LNCAP (cell line): ENCODE measurements around the gene LTF.

ENCODE experiments used
- TF ChIP-seq, protein P1 (sequence below): fragments of 450-650 bp; IDR thresholded peaks from 2 replicates; pipeline ENCODE4 v1.5.1; 2017; ENCODE audit warnings: mild to moderate bottlenecking

Gene LTF

GRCh38 chr3:46423588-46423987 lies 41.1 kb downstream of the LTF start:
- TF ChIP-seq, protein P1, sequence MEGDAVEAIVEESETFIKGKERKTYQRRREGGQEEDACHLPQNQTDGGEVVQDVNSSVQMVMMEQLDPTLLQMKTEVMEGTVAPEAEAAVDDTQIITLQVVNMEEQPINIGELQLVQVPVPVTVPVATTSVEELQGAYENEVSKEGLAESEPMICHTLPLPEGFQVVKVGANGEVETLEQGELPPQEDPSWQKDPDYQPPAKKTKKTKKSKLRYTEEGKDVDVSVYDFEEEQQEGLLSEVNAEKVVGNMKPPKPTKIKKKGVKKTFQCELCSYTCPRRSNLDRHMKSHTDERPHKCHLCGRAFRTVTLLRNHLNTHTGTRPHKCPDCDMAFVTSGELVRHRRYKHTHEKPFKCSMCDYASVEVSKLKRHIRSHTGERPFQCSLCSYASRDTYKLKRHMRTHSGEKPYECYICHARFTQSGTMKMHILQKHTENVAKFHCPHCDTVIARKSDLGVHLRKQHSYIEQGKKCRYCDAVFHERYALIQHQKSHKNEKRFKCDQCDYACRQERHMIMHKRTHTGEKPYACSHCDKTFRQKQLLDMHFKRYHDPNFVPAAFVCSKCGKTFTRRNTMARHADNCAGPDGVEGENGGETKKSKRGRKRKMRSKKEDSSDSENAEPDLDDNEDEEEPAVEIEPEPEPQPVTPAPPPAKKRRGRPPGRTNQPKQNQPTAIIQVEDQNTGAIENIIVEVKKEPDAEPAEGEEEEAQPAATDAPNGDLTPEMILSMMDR: no peak

DNA sequence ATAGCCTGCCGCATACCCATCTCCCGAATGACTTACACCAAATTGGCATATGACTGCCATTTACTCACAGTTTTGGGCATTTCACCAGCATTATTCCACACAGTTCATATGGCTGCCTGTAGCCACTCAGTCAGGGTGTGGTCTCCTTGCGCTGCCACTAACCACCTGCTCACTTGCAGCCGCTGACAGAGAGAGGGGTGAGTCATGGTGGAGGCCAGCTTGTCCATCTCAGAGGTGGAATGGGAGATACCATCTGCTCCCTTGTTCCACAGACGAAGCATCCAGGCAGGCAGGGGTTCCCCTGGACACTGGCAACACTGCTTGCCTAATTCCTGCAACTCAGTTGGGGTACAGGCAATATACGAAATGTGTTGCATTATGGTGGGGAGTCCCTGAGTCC lies 42.1 kb downstream of the LTF start:
- TF ChIP-seq, protein P1: no peak

- TF ChIP-seq, protein P1: no peak
Observed at GRCh38 chr3:46420931-46421330, 43.8 kb downstream of the LTF start.

GRCh38 chr3:46419816-46420215 lies 44.9 kb downstream of the LTF start:
- TF ChIP-seq, protein P1: no peak

- TF ChIP-seq, protein P1: no peak
Observed at GRCh38 chr3:46417841-46418611, 46.7 kb downstream of the LTF start.

DNA sequence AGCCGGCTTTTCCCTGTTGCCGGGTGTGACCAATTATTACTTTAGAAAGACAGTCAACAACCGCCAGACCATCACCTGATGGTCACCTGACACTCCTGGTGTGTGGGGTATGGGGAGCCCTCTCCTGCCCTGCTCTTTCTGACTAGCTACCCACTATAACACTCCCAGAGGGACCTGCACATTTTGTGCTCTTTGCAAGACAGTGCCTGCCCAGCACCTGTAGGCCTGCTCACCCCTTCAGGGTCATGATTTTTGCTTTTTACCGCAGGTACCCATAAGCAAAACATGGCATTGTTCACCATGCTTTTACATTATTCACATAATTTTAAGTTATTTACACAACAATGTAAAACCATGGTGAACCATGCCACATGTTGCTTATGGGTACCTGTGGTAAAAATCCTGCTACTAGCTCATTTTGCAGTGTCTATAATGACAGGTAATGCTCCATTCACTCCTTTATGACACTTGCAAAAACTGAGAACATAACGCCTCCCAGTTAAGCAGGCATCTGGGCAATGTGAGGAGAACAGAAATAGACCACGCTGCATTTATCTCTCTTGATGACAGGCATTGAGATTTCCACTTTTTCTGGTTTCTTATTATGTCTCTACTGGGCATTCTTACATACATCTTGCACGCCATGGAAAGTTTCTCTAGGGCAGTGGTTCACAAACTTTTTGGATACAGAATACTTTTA lies 47.7 kb downstream of the LTF start:
- TF ChIP-seq, protein P1: no peak

DNA sequence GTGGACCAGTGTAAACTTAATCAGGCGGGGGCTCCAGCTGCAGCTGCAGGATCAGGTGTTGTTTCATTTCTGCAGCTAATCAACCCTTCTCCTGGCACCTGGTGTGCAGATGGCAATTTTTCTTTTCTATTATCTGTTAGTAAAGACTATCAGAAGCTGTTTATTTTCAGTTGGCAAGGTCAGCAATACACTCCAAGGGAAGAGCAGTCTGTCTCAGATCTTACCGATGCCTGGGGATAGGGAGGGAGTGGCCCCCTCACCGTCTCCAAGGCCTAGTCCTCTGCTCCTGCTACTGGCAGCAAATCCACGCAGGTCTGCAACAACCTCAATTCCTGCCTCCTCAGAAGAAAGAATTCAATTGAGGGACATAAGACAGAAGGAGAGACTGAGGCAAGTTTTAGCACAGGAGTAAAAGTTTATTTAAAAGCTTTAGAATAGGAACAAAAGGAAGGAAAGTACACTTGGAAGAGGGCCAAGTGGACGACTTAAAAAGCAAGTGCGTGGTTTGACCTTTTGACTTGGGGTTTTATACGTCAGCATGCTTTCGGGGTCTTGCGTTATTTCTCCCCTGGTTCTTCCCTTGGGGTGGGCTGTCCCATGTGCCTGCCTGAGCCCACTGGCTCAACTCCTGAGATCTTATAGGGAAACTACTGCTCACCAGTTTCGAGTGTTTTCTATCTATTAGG lies 48.4 kb downstream of the LTF start:
- TF ChIP-seq, protein P1: no peak
